ENCODE results near the gene KCNA5. TPM values are rescaled to one million over a fixed set of nuclear protein-coding genes. Genes with fewer than 3 reads are reported as not detected.

The KCNA5 gene
- polyA plus RNA-seq, 4 donors = 2.1 to 2.9 (median 2.5) TPM

- no peak for DNase-seq (ENCODE audit: low read depth in 4 of 4, low spot score in 3 of 4)
Observed at GRCh38 chr12:5026342-5026938, 17.2 kb upstream of the KCNA5 start.

GRCh38 chr12:5027046-5027821 lies 16.4 kb upstream of the KCNA5 start:
- no peak for DNase-seq (ENCODE audit: low read depth in 4 of 4, low spot score in 3 of 4)

- DNase-seq (ENCODE audit: low read depth in 4 of 4, low spot score in 3 of 4) = no peak
Observed at GRCh38 chr12:5030066-5030465, 13.6 kb upstream of the KCNA5 start.

- no peak for DNase-seq (ENCODE audit: low read depth in 4 of 4, low spot score in 3 of 4)
Observed at GRCh38 chr12:5031242-5031641, 12.4 kb upstream of the KCNA5 start.

GRCh38 chr12:5031958-5032357 lies 11.7 kb upstream of the KCNA5 start:
- DNase-seq (ENCODE audit: low read depth in 4 of 4, low spot score in 3 of 4) = no peak

GRCh38 chr12:5032821-5033220 lies 10.9 kb upstream of the KCNA5 start:
- no peak for DNase-seq (ENCODE audit: low read depth in 4 of 4, low spot score in 3 of 4)

- DNase-seq (ENCODE audit: low read depth in 4 of 4, low spot score in 3 of 4) = no peak
Observed at GRCh38 chr12:5033883-5034282, 9.8 kb upstream of the KCNA5 start.

- no peak for DNase-seq (ENCODE audit: low read depth in 4 of 4, low spot score in 3 of 4)
Observed at GRCh38 chr12:5034603-5035002, 9.1 kb upstream of the KCNA5 start.

- DNase-seq (ENCODE audit: low read depth in 4 of 4, low spot score in 3 of 4) = no peak
Observed at GRCh38 chr12:5035618-5036017, 8.1 kb upstream of the KCNA5 start.

GRCh38 chr12:5036031-5036430 lies 7.6 kb upstream of the KCNA5 start:
- no peak for DNase-seq (ENCODE audit: low read depth in 4 of 4, low spot score in 3 of 4)

GRCh38 chr12:5037795-5038357 lies 5.8 kb upstream of the KCNA5 start:
- no peak for DNase-seq (ENCODE audit: low read depth in 4 of 4, low spot score in 3 of 4)

- no peak for DNase-seq (ENCODE audit: low read depth in 4 of 4, low spot score in 3 of 4)
Observed at GRCh38 chr12:5038781-5039311, 4.8 kb upstream of the KCNA5 start.

GRCh38 chr12:5039815-5040214 lies 3.9 kb upstream of the KCNA5 start:
- no peak for DNase-seq (ENCODE audit: low read depth in 4 of 4, low spot score in 3 of 4)

- DNase-seq (ENCODE audit: low read depth in 4 of 4, low spot score in 3 of 4) = no peak
Observed at GRCh38 chr12:5040368-5040767, 3.3 kb upstream of the KCNA5 start.

- DNase-seq (ENCODE audit: low read depth in 4 of 4, low spot score in 3 of 4) = no peak
Observed at GRCh38 chr12:5044420-5045295, 979 bp downstream of the KCNA5 start.

GRCh38 chr12:5047094-5047493 lies 3.4 kb downstream of the KCNA5 start:
- DNase-seq (ENCODE audit: low read depth in 4 of 4, low spot score in 3 of 4) = no peak

GRCh38 chr12:5047729-5048128 lies 4.0 kb downstream of the KCNA5 start:
- no peak for DNase-seq (ENCODE audit: low read depth in 4 of 4, low spot score in 3 of 4)

GRCh38 chr12:5050542-5050941 lies 6.9 kb downstream of the KCNA5 start:
- no peak for DNase-seq (ENCODE audit: low read depth in 4 of 4, low spot score in 3 of 4)

- DNase-seq (ENCODE audit: low read depth in 4 of 4, low spot score in 3 of 4) = no peak
Observed at GRCh38 chr12:5051334-5051733, 7.7 kb downstream of the KCNA5 start.

- DNase-seq (ENCODE audit: low read depth in 4 of 4, low spot score in 3 of 4) = no peak
Observed at GRCh38 chr12:5051913-5052312, 8.2 kb downstream of the KCNA5 start.

GRCh38 chr12:5052348-5052747 lies 8.7 kb downstream of the KCNA5 start:
- DNase-seq (ENCODE audit: low read depth in 4 of 4, low spot score in 3 of 4) = no peak
